H9 (cell line): ENCODE results near the gene ESRRA. TPM values are rescaled to one million over a fixed set of nuclear protein-coding genes. Genes with fewer than 3 reads are reported as not detected.

Experiments used
- DNase-seq: peaks from one replicate; pipeline ENCODE4 v3.0.0-alpha.2; 2017
- H2AFZ ChIP-seq: one replicate; pipeline ENCODE4 v1.6.1; 2013; ENCODE audit warnings: mild to moderate bottlenecking, low read length, control low read depth, moderate library complexity
- H2AK5ac ChIP-seq: 2 replicates; pipeline ENCODE4 v1.6.1; 2013; ENCODE audit warnings: low read length, control low read depth, mixed read lengths; ENCODE audit not compliant: insufficient read length
- H2BK120ac ChIP-seq: one replicate; pipeline ENCODE4 v1.6.1; 2013; ENCODE audit warnings: low read depth, mild to moderate bottlenecking, low read length, control low read depth, inconsistent platforms; ENCODE audit not compliant: poor library complexity, severe bottlenecking
- H2BK12ac ChIP-seq: 2 replicates; pipeline ENCODE4 v1.6.1; 2013; ENCODE audit warnings: low read length, control low read depth, mixed read lengths, low read depth; ENCODE audit not compliant: insufficient read length
- H2BK15ac ChIP-seq: 2 replicates; pipeline ENCODE4 v1.6.1; 2013; ENCODE audit warnings: low read depth, low read length, control low read depth
- H2BK20ac ChIP-seq: one replicate; pipeline ENCODE4 v1.6.1; 2013; ENCODE audit warnings: low read depth, mild to moderate bottlenecking, low read length, control low read depth, inconsistent platforms; ENCODE audit not compliant: poor library complexity, severe bottlenecking
- H2BK5ac ChIP-seq: 2 replicates; pipeline ENCODE4 v1.6.1; 2013; ENCODE audit warnings: low read length, control low read depth, mixed read lengths; ENCODE audit not compliant: insufficient read length
- H3K14ac ChIP-seq: 2 replicates; pipeline ENCODE4 v1.6.1; 2013; ENCODE audit warnings: low read length, control low read depth; ENCODE audit not compliant: insufficient read depth
- H3K18ac ChIP-seq: 2 replicates; pipeline ENCODE4 v1.6.1; 2013; ENCODE audit warnings: low read depth, mild to moderate bottlenecking, mixed read lengths, low read length, control low read depth; ENCODE audit not compliant: insufficient read length
- H3K23ac ChIP-seq: 2 replicates; pipeline ENCODE4 v1.6.1; 2013; ENCODE audit warnings: low read length, control low read depth, mixed read lengths, low read depth; ENCODE audit not compliant: insufficient read length
- H3K23me2 ChIP-seq: 2 replicates; pipeline ENCODE4 v1.6.1; 2013; ENCODE audit warnings: low read depth, mild to moderate bottlenecking, mixed read lengths, low read length, control low read depth; ENCODE audit not compliant: insufficient read length, poor library complexity, severe bottlenecking
- H3K27ac ChIP-seq: 2 replicates; pipeline ENCODE4 v1.5.1; 2013; ENCODE audit warnings: low read length, control low read depth, mixed read lengths, low read depth; ENCODE audit not compliant: insufficient read length
- H3K27me3 ChIP-seq: 2 replicates; pipeline ENCODE4 v1.6.1; 2013; ENCODE audit warnings: low read length, control low read depth, inconsistent platforms; ENCODE audit not compliant: insufficient read depth
- H3K4ac ChIP-seq: 2 replicates; pipeline ENCODE4 v1.6.1; 2013; ENCODE audit warnings: low read depth, mild to moderate bottlenecking, control low read depth, inconsistent platforms, low read length, moderate library complexity
- H3K4me1 ChIP-seq: 2 replicates; pipeline ENCODE4 v1.6.1; 2013; ENCODE audit warnings: low read length, control low read depth, inconsistent platforms; ENCODE audit not compliant: insufficient read depth
- H3K4me2 ChIP-seq: 2 replicates; pipeline ENCODE4 v1.6.1; 2013; ENCODE audit warnings: low read length, control low read depth, mixed read lengths; ENCODE audit not compliant: insufficient read length, insufficient read depth
- H3K56ac ChIP-seq: 2 replicates; pipeline ENCODE4 v1.6.1; 2013; ENCODE audit warnings: low read depth, mild to moderate bottlenecking, mixed read lengths, low read length, control low read depth; ENCODE audit not compliant: insufficient read length
- H3K79me1 ChIP-seq: 2 replicates; pipeline ENCODE4 v1.6.1; 2013; ENCODE audit warnings: low read depth, mild to moderate bottlenecking, moderate library complexity, low read length, control low read depth, inconsistent platforms; ENCODE audit not compliant: insufficient read depth, poor library complexity, severe bottlenecking
- H3K79me2 ChIP-seq: 2 replicates; pipeline ENCODE4 v1.6.1; 2013; ENCODE audit warnings: low read length, control low read depth, inconsistent platforms; ENCODE audit not compliant: insufficient read depth
- H3K9ac ChIP-seq: 2 replicates; pipeline ENCODE4 v1.6.1; 2013; ENCODE audit warnings: low read length, control low read depth, mixed read lengths; ENCODE audit not compliant: insufficient read length; ENCODE audit errors: extremely low read depth
- H3K9me3 ChIP-seq: one replicate; pipeline ENCODE4 v1.6.1; 2013; ENCODE audit warnings: low read depth, low read length, inconsistent platforms; ENCODE audit not compliant: control insufficient read depth
- H3T11ph ChIP-seq: one replicate; pipeline ENCODE4 v1.6.1; 2013; ENCODE audit warnings: mild to moderate bottlenecking, low read length, control low read depth, inconsistent platforms
- H4K20me1 ChIP-seq: one replicate; pipeline ENCODE4 v1.6.1; 2013; ENCODE audit not compliant: control insufficient read depth, insufficient read length, insufficient read depth
- H4K5ac ChIP-seq: 2 replicates; pipeline ENCODE4 v1.6.1; 2013; ENCODE audit warnings: low read depth, mild to moderate bottlenecking, mixed read lengths, low read length, control low read depth; ENCODE audit not compliant: insufficient read length
- H4K8ac ChIP-seq: replicated peaks from 2 replicates; pipeline ENCODE4 v1.6.1; 2013; ENCODE audit warnings: low read length, control low read depth, mixed read lengths, low read depth; ENCODE audit not compliant: insufficient read length
- H4K91ac ChIP-seq: 2 replicates; pipeline ENCODE4 v1.6.1; 2013; ENCODE audit warnings: low read depth, mild to moderate bottlenecking, moderate library complexity, mixed read lengths, low read length, control low read depth; ENCODE audit not compliant: insufficient read length
- H3K27ac Mint-ChIP-seq, 3 experiments: 2 replicates in 2 of 3; 3 replicates in 1 of 3; pipeline ENCODE4 v1.8.0; 2020 to 2021; ENCODE audit warnings: mixed read lengths in 3 of 3, mild to moderate bottlenecking in 1 of 3, moderate library complexity in 1 of 3
- H3K27me3 Mint-ChIP-seq: 2 replicates; pipeline ENCODE4 v1.8.0; 2021; ENCODE audit warnings: low read depth, mild to moderate bottlenecking, moderate library complexity, mixed read lengths
- H3K36me3 Mint-ChIP-seq, 3 experiments: 2 replicates in 2 of 3; 3 replicates in 1 of 3; pipeline ENCODE4 v1.8.0; 2020 to 2021; ENCODE audit warnings: low read depth in 3 of 3, mixed read lengths in 3 of 3; ENCODE audit not compliant: insufficient read depth in 1 of 3
- H3K4me1 Mint-ChIP-seq, 2 experiments: 2 replicates each; pipeline ENCODE4 v1.8.0; 2020; ENCODE audit warnings: mixed read lengths in 2 of 2
- H3K4me3 Mint-ChIP-seq, 2 experiments: 2 replicates in 1 of 2; 3 replicates in 1 of 2; pipeline ENCODE4 v1.8.0; 2020 to 2021; ENCODE audit warnings: mild to moderate bottlenecking in 2 of 2, mixed read lengths in 2 of 2, moderate library complexity in 1 of 2
- H3K9me3 Mint-ChIP-seq, 2 experiments: 2 replicates in 1 of 2; 3 replicates in 1 of 2; pipeline ENCODE4 v1.8.0; 2020; ENCODE audit warnings: mild to moderate bottlenecking in 2 of 2, mixed read lengths in 2 of 2, moderate library complexity in 1 of 2
- CTCF ChIP-seq: fragments of 200-600 bp; sonication (generic); conservative IDR thresholded peaks from 3 replicates; pipeline ENCODE4 v1.8.0; 2021; ENCODE audit warnings: antibody characterized with exemption, mild to moderate bottlenecking
- WGBS: extraction: QIAGEN DNeasy Blood & Tissue Kit; methylation state at CpG from one replicate; pipeline ENCODE4 v1.1.7; 2013; ENCODE audit warnings: missing lambda C conversion rate, low lambda C conversion rate, mixed read lengths; ENCODE audit not compliant: insufficient read length; ENCODE audit errors: extremely low coverage; 5-methylcytosine and 5-hydroxymethylcytosine counted together
- total RNA-seq: library from RNA; stranded (reverse); gene quantifications from 2 replicates; pipeline ENCODE4 v1.2.1, GENCODE V29; 2021

The ESRRA gene
- total RNA-seq, 1 experiment from 2014 or later, result 42.3 TPM

GRCh38 chr11:64275841-64276240, 29.5 kb upstream of the ESRRA start:
- Histone ChIP-seq H2BK12ac (no peak overlapping the region), H2BK5ac (no peak overlapping the region), H3K4me2 (no peak overlapping the region), H3K56ac (no peak overlapping the region), H2BK20ac (no peak overlapping the region), H2BK120ac (no peak overlapping the region), H3T11ph (no peak overlapping the region), H3K9ac (no peak overlapping the region), H3K79me2 (no peaks in the 10 kb centered on the region), H4K91ac (no peak overlapping the region), H3K4ac (no peak overlapping the region), H3K27me3 (no peaks in the 10 kb centered on the region), H4K8ac (no peak overlapping the region), H3K23me2 (peaks cover 5% of the 10 kb centered on the region), H4K20me1 (peaks cover 2% of the 10 kb centered on the region), H3K14ac (no peak overlapping the region), H3K79me1 (no peaks in the 10 kb centered on the region), H3K18ac (no peak overlapping the region), H4K5ac (no peak overlapping the region), H2AK5ac (no peak overlapping the region), H3K4me1 (no peaks in the 10 kb centered on the region), H3K23ac (no peak overlapping the region), H2BK15ac (no peak overlapping the region), H3K9me3 (no peaks in the 10 kb centered on the region), H2AFZ (no peak overlapping the region), H3K27ac (no peak overlapping the region)
- DNase-seq, result no peak
- Mint-ChIP-seq H3K27me3 (no peaks in the 10 kb centered on the region; the same call in none of the 2 replicates), H3K4me3 (no peak overlapping the region), H3K27ac (no peak overlapping the region), H3K36me3 (peaks cover 0 to 9% (median 6%) of the 10 kb centered on the region in 3 experiments; a peak in 4 of 7 replicates), H3K9me3 (no peaks in the 10 kb centered on the region), H3K4me1 (peaks cover 12 to 16% of the 10 kb centered on the region in 2 experiments)
- TF ChIP-seq CTCF, result no peak
- no CpG with 5 or more reads among the region's 2 CpGs for WGBS
